Measurements from ENCODE around the gene CPLX1. TPM values are rescaled to one million over a fixed set of nuclear protein-coding genes. Genes with fewer than 3 reads are reported as not detected.
A peak's percentile ranks its signal among the peaks of the same experiment; 100 is the strongest.

The CPLX1 gene
- total RNA-seq, 1 experiment from 2014 or later: 14.5 TPM

- ChIA-PET CTCF (no interaction called here), POLR2A (no interaction called here), RAD21 (ENCODE audit: low non-redundant PET in 1 of 2, low total read pairs in 2 of 2, uncharacterized antibody in 2 of 2, unreplicated experiment in 2 of 2) (no interaction called here)
- peaks cover 0 to 3% of the 10 kb centered on the region in 2 experiments; a peak in 1 of 4 replicates for H3K4me1 ChIP-seq (ENCODE audit: control insufficient read depth in 1 of 2, insufficient read depth in 2 of 2, low read length in 2 of 2)
- peak; percentile 74 for ATAC-seq
- intact Hi-C loops (cut with micrococcal nuclease): no loop called here
- H3K79me2 ChIP-seq (ENCODE audit: insufficient read depth, low read length): no peaks in the 10 kb centered on the region
- peak in 2 of 3 experiments; percentile 31 to 38; a peak in 3 of 6 replicates for TF ChIP-seq CTCF (IDR thresholded peaks at IDR 0.05 in 2 of 3, conservative IDR thresholded peaks at IDR 0.05 in 1 of 3; ENCODE audit: borderline replicate concordance in 1 of 3, insufficient read depth in 1 of 3, low read depth in 2 of 3, low read length in 2 of 3)
- TF ChIP-seq POLR2AphosphoS5 (IDR thresholded peaks at IDR 0.05; ENCODE audit: low read depth, low read length): no peak
- no peak for TF ChIP-seq ZBTB33 (IDR thresholded peaks at IDR 0.05; ENCODE audit: extremely low read depth, insufficient replicate concordance, low read length)
- H3K9ac ChIP-seq (ENCODE audit: low read length): no peak overlapping the region
- no peaks in the 10 kb centered on the region for H3K9me2 ChIP-seq (ENCODE audit: insufficient read depth)
- H3K4me3 ChIP-seq (replicated peaks in 1 of 2; ENCODE audit: low read depth in 1 of 2, low read length in 2 of 2): no peak overlapping the region
- H2AFZ ChIP-seq (ENCODE audit: low read depth, low read length, poor library complexity, severe bottlenecking): no peak overlapping the region
- no peak overlapping the region for H3K27ac ChIP-seq (ENCODE audit: low read depth, low read length)
- no peaks in the 10 kb centered on the region for H3K27me3 ChIP-seq (ENCODE audit: insufficient read depth, low read length)
- H4K20me1 ChIP-seq (ENCODE audit: insufficient read depth): no peaks in the 10 kb centered on the region
- H3K4me2 ChIP-seq (ENCODE audit: low read length): no peak overlapping the region
- no peak for DNase-seq (ENCODE audit: low read depth, low spot score)
- no TSS peak for BruUV-seq (replicated peaks)
- no peaks in the 10 kb centered on the region for H3K9me3 ChIP-seq (ENCODE audit: control insufficient read depth in 1 of 2, insufficient read depth in 1 of 2, low read depth in 1 of 2, low read length in 2 of 2)
- no peaks in the 10 kb centered on the region for H3K36me3 ChIP-seq (ENCODE audit: control insufficient read depth in 1 of 2, insufficient read depth in 2 of 2, low read length in 2 of 2)
These were observed 2.8 kb upstream of the CPLX1 start for GRCh38 chr4:828641-829271.
